Kidney epithelial cell (primary cell): ENCODE measurements around the gene GALK1. TPM values are rescaled to one million over a fixed set of nuclear protein-coding genes. Genes with fewer than 3 reads are reported as not detected.

Source experiments
- DNase-seq: peaks from one replicate; pipeline ENCODE4 v3.0.0-alpha.2; 2010; ENCODE audit warnings: low read depth
- H3K27me3 ChIP-seq: 2 replicates; pipeline ENCODE4 v1.6.0; 2011; ENCODE audit warnings: low read length; ENCODE audit not compliant: control insufficient read depth, insufficient read depth
- H3K36me3 ChIP-seq: 2 replicates; pipeline ENCODE4 v1.5.1; 2011; ENCODE audit warnings: low read length; ENCODE audit not compliant: control insufficient read depth, insufficient read depth
- H3K4me3 ChIP-seq: 2 replicates; pipeline ENCODE4 v1.5.1; 2011; ENCODE audit warnings: low read depth, mild to moderate bottlenecking, control low read depth, low read length
- CTCF ChIP-seq: IDR thresholded peaks from 2 replicates; pipeline ENCODE4 v1.5.1; 2011; ENCODE audit warnings: mild to moderate bottlenecking, moderate library complexity, low read length, control low read depth, inconsistent platforms; ENCODE audit not compliant: insufficient read depth, poor library complexity, severe bottlenecking
- total RNA-seq: library from RNA; depleted of rRNA; stranded (reverse); fragments of >200 nt; gene quantifications from 2 replicates; pipeline ENCODE4 v1.2.3, GENCODE V29; 2015

GALK1 gene
- total RNA-seq, 1 donor from 2014 or later = 21.2 TPM

- H3K4me3 ChIP-seq = no peak overlapping the region
- no peak for TF ChIP-seq CTCF
- no peak for DNase-seq
- H3K36me3 ChIP-seq = no peaks in the 10 kb centered on the region
- peaks cover 12% of the 10 kb centered on the region for H3K27me3 ChIP-seq
These were observed 42.9 kb downstream of the GALK1 start for GRCh38 chr17:75722076-75722475.

- no peak for DNase-seq
- H3K4me3 ChIP-seq = peak overlapping the region; percentile 42
- peaks cover 12% of the 10 kb centered on the region for H3K27me3 ChIP-seq
- no peak for TF ChIP-seq CTCF
- H3K36me3 ChIP-seq = no peaks in the 10 kb centered on the region
These were observed 43.5 kb downstream of the GALK1 start for GRCh38 chr17:75721463-75722011.

GRCh38 chr17:75720656-75721462 lies 44.1 kb downstream of the GALK1 start, which contains the start of gene ITGB4:
Gene ITGB4, plus strand, starts transcription at chr17:75721459. Its CDS starts 3,245 bp downstream, at chr17:75724704.
- TF ChIP-seq CTCF = no peak
- peaks cover 12% of the 10 kb centered on the region for H3K27me3 ChIP-seq
- peak within 1 kb of the TSS; percentile 42 for H3K4me3 ChIP-seq
- no peaks in the 10 kb centered on the region for H3K36me3 ChIP-seq
- DNase-seq = no peak

GRCh38 chr17:75719732-75720131 lies 45.3 kb downstream of the GALK1 start:
- Histone ChIP-seq H3K4me3 (no peak overlapping the region), H3K36me3 (no peaks in the 10 kb centered on the region), H3K27me3 (peaks cover 12% of the 10 kb centered on the region)
- no peak for DNase-seq
- no peak for TF ChIP-seq CTCF

GRCh38 chr17:75712446-75712845 lies 52.5 kb downstream of the GALK1 start:
- Histone ChIP-seq H3K4me3 (no peak overlapping the region), H3K27me3 (no peaks in the 10 kb centered on the region), H3K36me3 (no peaks in the 10 kb centered on the region)
- DNase-seq = no peak
- TF ChIP-seq CTCF = no peak

Other genes with a start within 250 kb of the GALK1 start
- 14.7 and 18.3 TPM in 2 replicates for gene CASKIN2, start 249.7 kb downstream of the GALK1 start, total RNA-seq
- gene TSEN54, start 248.7 kb downstream of the GALK1 start, total RNA-seq = 22.5 and 23.5 TPM in 2 replicates
- 50.6 and 61.8 TPM in 2 replicates for gene LLGL2, start 239.5 kb downstream of the GALK1 start, total RNA-seq
- 4.3 and 5.9 TPM in 2 replicates for gene MYO15B, start 177.4 kb downstream of the GALK1 start, total RNA-seq
- 0.89 and 1.7 TPM in 2 replicates for gene SMIM5, start 131.8 kb downstream of the GALK1 start, total RNA-seq
- gene RECQL5, start 98.0 kb downstream of the GALK1 start, total RNA-seq = 18.7 and 29.5 TPM in 2 replicates
- 58.6 and 59.6 TPM in 2 replicates for gene SAP30BP, start 97.9 kb downstream of the GALK1 start, total RNA-seq
- 17.8 and 27.9 TPM in 2 replicates for gene ITGB4, start 43.7 kb downstream of the GALK1 start, total RNA-seq
- 18.6 and 23.7 TPM in 2 replicates for gene UNK, start 19.6 kb upstream of the GALK1 start, total RNA-seq
- 14.0 and 17.9 TPM in 2 replicates for gene UNC13D, start 79.2 kb upstream of the GALK1 start, total RNA-seq
- gene WBP2, start 90.1 kb upstream of the GALK1 start, total RNA-seq = 93.3 and 105 TPM in 2 replicates
- gene TRIM47, start 113.4 kb upstream of the GALK1 start, total RNA-seq = 56.5 and 75.8 TPM in 2 replicates
- 22.7 and 31.8 TPM in 2 replicates for gene TRIM65, start 131.8 kb upstream of the GALK1 start, total RNA-seq
- 36.5 and 49.4 TPM in 2 replicates for gene MRPL38, start 139.7 kb upstream of the GALK1 start, total RNA-seq
- 3.8 and 7.3 TPM in 2 replicates for gene FBF1, start 175.8 kb upstream of the GALK1 start, total RNA-seq
- 40.1 and 41.1 TPM in 2 replicates for gene ACOX1, start 214.0 kb upstream of the GALK1 start, total RNA-seq
- 28.9 and 42.0 TPM in 2 replicates for gene TEN1, start 214.0 kb upstream of the GALK1 start, total RNA-seq
- gene CDK3, start 235.7 kb upstream of the GALK1 start, total RNA-seq = 7.4 and 11.5 TPM in 2 replicates